ENCODE measurements around the gene FAM20B.

The FAM20B gene

DNA sequence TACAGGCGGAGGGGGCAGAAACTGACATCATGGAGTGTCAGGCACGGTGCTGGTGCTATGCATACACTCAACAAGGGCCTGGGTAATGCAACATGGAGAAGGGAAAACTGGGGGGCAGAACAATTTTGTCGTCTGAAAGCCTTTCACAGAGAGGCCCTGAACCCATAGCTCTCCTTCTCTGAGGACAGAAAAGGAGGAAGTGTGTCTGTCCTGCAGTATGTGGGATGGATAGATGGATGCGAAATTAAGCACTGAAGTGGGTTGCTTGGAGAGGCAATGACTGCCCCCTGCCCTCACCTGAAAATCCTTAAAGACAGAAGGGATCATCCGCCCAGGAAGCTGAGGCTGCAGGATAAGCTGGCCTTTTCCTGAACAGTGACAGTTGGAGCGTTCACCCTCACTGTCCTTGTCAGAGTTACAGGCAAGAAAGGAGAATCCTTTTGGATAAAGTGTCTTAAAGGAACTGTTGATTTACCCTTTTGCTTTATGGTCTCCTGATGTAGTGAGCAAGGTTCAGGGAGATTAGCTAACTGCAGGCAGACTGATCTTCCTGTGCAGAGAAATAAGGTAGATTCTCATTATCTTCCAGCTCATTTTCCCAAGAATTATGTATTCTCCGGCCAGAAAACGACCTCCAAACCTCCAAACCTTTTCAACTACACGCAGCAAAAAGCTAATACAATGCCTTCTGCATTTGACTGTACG is 1.6 kb upstream of the FAM20B start:
- TF ChIP-seq POLR2AphosphoS5 (IDR thresholded peaks at IDR 0.05; ENCODE audit: low read depth, low read length) (no peak), TAF1 (IDR thresholded peaks at IDR 0.05; ENCODE audit: borderline replicate concordance, insufficient read depth, low read length) (no peak), SIN3A (IDR thresholded peaks at IDR 0.05; ENCODE audit: borderline replicate concordance, insufficient read depth, low read length) (no peak), FOXP2 (optimal IDR thresholded peaks at IDR 0.05; ENCODE audit: borderline replicate concordance, extremely low read depth, extremely low read length, insufficient read depth) (no peak)
- TF ChIP-seq, protein P1, sequence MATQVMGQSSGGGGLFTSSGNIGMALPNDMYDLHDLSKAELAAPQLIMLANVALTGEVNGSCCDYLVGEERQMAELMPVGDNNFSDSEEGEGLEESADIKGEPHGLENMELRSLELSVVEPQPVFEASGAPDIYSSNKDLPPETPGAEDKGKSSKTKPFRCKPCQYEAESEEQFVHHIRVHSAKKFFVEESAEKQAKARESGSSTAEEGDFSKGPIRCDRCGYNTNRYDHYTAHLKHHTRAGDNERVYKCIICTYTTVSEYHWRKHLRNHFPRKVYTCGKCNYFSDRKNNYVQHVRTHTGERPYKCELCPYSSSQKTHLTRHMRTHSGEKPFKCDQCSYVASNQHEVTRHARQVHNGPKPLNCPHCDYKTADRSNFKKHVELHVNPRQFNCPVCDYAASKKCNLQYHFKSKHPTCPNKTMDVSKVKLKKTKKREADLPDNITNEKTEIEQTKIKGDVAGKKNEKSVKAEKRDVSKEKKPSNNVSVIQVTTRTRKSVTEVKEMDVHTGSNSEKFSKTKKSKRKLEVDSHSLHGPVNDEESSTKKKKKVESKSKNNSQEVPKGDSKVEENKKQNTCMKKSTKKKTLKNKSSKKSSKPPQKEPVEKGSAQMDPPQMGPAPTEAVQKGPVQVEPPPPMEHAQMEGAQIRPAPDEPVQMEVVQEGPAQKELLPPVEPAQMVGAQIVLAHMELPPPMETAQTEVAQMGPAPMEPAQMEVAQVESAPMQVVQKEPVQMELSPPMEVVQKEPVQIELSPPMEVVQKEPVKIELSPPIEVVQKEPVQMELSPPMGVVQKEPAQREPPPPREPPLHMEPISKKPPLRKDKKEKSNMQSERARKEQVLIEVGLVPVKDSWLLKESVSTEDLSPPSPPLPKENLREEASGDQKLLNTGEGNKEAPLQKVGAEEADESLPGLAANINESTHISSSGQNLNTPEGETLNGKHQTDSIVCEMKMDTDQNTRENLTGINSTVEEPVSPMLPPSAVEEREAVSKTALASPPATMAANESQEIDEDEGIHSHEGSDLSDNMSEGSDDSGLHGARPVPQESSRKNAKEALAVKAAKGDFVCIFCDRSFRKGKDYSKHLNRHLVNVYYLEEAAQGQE (IDR thresholded peaks at IDR 0.05; ENCODE audit: insufficient read depth in 1 of 2, low read depth in 2 of 2, low read length in 2 of 2): no peak

DNA sequence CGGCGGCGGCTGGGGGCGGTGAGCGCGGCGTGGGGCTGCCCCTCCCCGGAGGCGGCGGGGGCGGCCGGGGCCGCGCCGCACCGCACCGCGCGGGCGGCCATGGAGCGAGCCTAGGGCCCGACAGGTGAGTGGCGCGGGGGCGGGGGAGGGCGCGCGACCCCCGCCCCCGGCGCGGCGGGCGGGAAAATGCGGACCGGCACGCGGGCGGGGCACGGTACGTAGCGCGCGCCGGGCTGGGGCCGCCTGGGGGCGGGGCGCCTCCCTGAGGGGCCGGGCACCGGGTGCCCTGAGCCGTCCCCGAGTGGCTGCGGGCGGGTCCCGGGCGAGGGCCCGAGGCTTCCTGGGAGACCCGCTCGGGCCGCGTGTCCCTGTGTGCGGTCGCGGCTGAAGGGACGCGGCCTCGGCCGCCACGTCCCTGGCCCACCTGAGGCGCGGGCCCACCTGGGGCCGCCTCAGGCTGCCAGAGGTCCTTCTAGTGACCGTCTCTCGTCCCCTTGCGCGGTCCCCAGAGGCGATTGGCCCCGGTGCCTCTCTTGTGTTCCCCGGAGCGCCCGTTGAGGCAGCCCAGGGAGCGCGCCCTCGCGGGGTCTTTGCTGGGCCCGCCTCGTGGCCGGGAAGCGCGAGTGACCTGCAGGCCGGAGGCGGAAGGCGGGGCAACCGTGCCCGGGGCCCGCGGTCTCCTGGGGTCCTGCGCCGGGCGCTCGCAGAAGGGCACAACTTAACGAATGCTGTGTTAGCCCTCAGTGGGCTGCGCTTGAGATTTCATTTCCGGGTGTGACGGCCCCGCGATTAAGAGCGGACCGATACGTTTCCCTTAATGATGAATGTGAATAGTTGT is 500 bp downstream of the FAM20B start:
- TF ChIP-seq POLR2AphosphoS5 (IDR thresholded peaks at IDR 0.05; ENCODE audit: low read depth, low read length) (peak; percentile 15; the same call in 1 of the 2 replicates), SIN3A (IDR thresholded peaks at IDR 0.05; ENCODE audit: borderline replicate concordance, insufficient read depth, low read length) (no peak), TAF1 (IDR thresholded peaks at IDR 0.05; ENCODE audit: borderline replicate concordance, insufficient read depth, low read length) (0 out of 2 replicates have a peak, but pooled peaks have one; percentile 17)

DNA sequence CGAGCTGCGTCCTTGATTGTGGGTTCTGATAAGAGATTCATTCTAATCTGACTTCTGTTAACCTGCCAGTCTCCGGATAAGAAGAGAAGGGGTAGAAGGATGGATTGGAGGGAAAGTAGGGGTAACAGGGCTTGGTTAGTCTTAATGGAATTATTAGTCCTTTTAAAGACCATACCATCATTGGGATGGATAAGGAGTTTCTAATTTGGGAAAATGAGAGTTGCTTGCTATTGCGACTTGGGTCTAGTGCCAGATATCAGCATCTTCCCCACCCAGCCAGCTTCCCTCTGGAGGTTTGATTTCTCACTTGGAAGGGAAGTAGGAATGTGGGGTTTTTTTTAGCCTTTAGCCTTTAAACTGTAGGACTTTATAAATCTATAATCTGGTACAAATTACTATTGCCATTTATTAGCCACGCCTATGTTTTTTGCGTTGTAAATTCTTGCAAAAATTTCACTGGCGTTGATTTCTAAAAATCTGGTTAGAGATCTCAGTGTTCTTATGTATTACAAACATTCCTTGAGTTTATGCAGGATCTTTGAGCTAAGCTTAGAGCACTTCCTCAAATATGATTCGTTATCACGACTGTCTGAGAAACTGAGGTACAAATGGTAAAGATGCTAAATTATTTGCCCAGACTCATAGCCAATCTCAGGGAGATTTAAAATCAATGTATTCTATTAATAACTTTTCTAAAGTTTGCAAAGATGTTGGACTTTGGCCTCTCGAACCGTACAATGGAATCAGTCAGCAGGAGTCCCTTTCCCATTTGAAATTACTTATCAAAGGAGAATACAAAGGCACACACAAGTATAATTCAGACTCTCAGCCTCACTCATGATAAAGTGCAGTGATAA is 1.3 kb downstream of the FAM20B start:
- TF ChIP-seq SIN3A (IDR thresholded peaks at IDR 0.05; ENCODE audit: borderline replicate concordance, insufficient read depth, low read length): no peak
- no peak for TF ChIP-seq TAF1 (IDR thresholded peaks at IDR 0.05; ENCODE audit: borderline replicate concordance, insufficient read depth, low read length)
- no peak for TF ChIP-seq FOXP2 (optimal IDR thresholded peaks at IDR 0.05; ENCODE audit: borderline replicate concordance, extremely low read depth, extremely low read length, insufficient read depth)
- TF ChIP-seq, protein P1 (IDR thresholded peaks at IDR 0.05; ENCODE audit: insufficient read depth in 1 of 2, low read depth in 2 of 2, low read length in 2 of 2): no peak
- no peak for TF ChIP-seq POLR2AphosphoS5 (IDR thresholded peaks at IDR 0.05; ENCODE audit: low read depth, low read length)

DNA sequence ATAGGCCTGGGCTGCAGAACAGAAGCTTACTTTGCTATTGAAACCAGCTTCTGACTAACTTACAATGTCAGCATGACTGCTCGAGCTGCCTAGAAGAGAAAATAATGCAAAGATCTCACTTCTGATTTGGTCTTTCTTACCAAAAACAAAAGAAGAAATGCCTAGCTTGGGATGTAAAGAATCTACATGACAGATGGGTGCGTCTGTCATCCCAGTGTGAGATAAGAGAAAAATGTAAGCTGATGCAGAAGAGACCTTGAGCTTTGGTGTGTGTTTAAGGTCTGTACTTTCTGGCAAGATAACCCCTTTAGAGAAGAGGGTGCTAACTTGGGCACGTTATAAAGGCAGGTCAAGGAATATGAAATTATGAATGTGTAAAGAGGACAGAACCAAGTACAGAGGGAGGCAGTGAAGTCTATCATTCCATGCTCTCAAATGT is 3.6 kb downstream of the FAM20B start:
- TF ChIP-seq TAF1 (IDR thresholded peaks at IDR 0.05; ENCODE audit: borderline replicate concordance, insufficient read depth, low read length) (no peak), FOXP2 (optimal IDR thresholded peaks at IDR 0.05; ENCODE audit: borderline replicate concordance, extremely low read depth, extremely low read length, insufficient read depth) (no peak), POLR2AphosphoS5 (IDR thresholded peaks at IDR 0.05; ENCODE audit: low read depth, low read length) (no peak), SIN3A (IDR thresholded peaks at IDR 0.05; ENCODE audit: borderline replicate concordance, insufficient read depth, low read length) (no peak)
- TF ChIP-seq, protein P1 (IDR thresholded peaks at IDR 0.05; ENCODE audit: insufficient read depth in 1 of 2, low read depth in 2 of 2, low read length in 2 of 2): no peak

DNA sequence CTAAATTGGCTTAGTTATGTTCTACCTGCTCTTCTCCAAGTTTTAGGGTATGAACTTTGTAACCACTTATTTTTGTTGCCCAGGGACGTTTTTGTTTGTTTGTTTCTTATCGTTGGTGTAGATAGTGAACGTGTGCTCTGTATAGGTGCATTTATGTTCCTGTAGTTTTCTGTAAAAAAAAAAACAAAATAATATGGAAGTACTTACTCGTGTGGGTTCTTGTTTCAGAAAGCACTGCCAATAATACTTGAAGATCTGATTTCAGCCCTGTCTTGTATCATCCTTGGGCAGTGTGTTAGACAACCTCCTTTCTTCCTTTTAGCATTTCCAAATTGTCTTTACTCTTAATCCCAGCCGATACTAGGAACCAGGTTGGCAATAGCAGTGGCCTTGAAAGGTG is 4.4 kb downstream of the FAM20B start:
- TF ChIP-seq SIN3A (IDR thresholded peaks at IDR 0.05; ENCODE audit: borderline replicate concordance, insufficient read depth, low read length) (no peak), TAF1 (IDR thresholded peaks at IDR 0.05; ENCODE audit: borderline replicate concordance, insufficient read depth, low read length) (no peak), FOXP2 (optimal IDR thresholded peaks at IDR 0.05; ENCODE audit: borderline replicate concordance, extremely low read depth, extremely low read length, insufficient read depth) (no peak), POLR2AphosphoS5 (IDR thresholded peaks at IDR 0.05; ENCODE audit: low read depth, low read length) (no peak)
- TF ChIP-seq, protein P1 (IDR thresholded peaks at IDR 0.05; ENCODE audit: insufficient read depth in 1 of 2, low read depth in 2 of 2, low read length in 2 of 2): no peak
